ENCODE data around the gene SLC1A7.

DNA sequence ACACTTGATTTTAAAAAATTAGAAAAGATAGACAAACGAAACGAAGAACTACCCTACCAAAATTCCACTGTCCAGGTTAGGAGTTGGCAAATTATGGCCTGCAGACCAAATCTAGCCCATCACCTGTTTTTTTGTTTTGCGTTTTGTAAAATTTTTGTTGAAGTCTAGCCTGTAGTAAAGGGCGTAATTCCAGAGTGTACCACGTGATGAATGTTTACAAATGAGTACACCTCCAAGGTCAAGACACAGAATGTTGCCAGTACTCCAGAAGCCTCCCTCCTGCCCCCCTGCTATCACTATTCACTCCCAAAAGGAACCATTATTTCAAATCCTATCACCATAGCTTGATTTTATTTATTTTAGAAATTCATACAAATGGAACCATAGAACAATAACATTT is 97.5 kb downstream of the SLC1A7 start:
- TF ChIP-seq, protein P1, sequence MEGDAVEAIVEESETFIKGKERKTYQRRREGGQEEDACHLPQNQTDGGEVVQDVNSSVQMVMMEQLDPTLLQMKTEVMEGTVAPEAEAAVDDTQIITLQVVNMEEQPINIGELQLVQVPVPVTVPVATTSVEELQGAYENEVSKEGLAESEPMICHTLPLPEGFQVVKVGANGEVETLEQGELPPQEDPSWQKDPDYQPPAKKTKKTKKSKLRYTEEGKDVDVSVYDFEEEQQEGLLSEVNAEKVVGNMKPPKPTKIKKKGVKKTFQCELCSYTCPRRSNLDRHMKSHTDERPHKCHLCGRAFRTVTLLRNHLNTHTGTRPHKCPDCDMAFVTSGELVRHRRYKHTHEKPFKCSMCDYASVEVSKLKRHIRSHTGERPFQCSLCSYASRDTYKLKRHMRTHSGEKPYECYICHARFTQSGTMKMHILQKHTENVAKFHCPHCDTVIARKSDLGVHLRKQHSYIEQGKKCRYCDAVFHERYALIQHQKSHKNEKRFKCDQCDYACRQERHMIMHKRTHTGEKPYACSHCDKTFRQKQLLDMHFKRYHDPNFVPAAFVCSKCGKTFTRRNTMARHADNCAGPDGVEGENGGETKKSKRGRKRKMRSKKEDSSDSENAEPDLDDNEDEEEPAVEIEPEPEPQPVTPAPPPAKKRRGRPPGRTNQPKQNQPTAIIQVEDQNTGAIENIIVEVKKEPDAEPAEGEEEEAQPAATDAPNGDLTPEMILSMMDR (IDR thresholded peaks at IDR 0.05): no peak
- TF ChIP-seq EZH2 (IDR thresholded peaks at IDR 0.05): no peak
- no peak for TF ChIP-seq EZH2phosphoT487 (IDR thresholded peaks at IDR 0.05)

Measured in neural progenitor cell (in vitro differentiated cells).